Epithelial cell of prostate (primary cell): Measurements from ENCODE around the gene NME4.

Source experiments
- DNase-seq: peaks from one replicate; pipeline ENCODE4 v3.0.0-alpha.2; 2011; ENCODE audit warnings: low read depth, low spot score
- H3K27ac ChIP-seq: fragments of 450-650 bp; 2 replicates; pipeline ENCODE4 v1.5.1; 2017; ENCODE audit warnings: mild to moderate bottlenecking

Gene NME4

DNA sequence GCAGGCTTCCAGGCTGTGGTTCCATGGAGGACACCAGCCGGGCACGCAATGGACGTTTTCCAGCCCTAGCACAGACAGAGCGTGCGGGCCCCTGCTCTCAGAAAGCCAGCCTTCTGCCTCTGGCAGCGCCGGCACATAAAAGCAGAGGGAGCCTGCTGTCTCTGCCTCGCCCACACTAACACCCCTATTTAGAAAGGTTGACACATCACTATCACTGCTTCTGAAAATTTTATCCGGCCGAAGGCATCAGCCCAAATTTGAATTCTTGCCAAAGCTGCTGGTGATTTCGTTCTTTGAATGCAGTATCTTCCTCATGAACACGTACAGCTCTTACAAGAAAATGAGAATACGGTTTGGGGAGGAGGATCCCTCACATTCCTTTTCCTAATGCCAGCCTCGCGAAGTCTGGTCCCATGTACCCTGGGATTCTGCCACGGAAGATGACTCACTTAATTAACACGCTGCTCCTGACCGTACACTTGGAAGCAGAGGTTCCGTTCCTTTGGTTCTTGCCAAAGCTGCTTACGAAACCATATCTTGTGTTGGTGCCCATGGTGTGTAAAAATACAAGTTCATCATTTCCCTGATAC lies 27.1 kb downstream of the NME4 start:
- DNase-seq = peak; percentile 74
- peak overlapping the region; percentile 80 for H3K27ac ChIP-seq

DNA sequence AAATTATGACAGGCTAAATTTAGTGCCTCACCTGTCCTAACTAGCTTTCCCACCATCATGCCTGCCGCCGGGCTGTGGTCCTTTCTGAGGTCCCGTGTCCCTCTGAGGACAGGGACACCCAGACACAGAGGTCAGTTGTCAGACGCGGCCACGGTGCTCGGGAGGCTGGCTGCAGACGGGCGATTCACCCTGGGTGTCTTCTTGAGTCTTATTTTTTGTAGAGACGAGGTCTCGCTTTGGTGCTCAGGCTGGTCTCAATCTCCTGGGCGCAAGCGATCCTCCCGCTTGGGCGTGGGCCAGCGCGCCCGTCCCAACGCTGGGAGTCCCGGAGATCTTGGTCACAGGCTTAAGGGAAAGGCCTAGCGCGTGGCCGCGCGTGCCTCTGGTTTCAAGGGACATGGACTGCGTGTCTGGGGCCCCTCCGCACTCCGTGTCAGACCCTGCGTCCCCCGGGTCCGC lies 27.7 kb downstream of the NME4 start:
- no peak for DNase-seq
- peak overlapping the region; percentile 80 for H3K27ac ChIP-seq

DNA sequence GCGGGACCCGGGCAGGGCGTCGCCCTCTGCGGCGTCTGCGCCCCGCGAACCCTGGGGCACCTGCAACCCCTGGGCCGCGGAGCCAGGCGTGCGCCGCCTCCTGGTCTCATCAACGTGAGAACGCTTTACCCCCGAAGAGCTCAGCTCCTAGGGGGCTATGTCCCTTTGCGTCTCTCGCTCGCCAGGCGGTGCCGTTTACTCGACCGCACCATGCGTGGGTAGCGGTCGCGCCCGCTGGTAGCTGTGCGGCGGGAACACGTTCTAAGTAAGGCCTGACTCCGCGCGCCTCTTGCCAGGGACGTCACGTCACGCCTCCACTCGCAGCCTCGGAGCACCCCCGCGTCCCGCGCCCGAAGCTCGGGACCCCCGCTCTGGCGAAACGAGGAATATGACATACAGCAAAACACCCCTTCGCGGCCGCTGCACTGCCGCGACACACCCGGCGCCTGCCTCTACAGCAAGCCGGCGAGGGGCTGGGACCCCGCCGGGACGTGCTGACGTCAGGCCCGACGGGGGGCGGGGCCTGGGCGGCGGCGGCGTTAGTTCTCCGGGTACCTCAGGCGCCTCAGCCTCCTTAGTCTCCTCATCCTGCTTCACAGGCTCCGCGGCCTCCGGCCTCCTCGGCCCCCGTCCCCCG lies 28.2 kb downstream of the NME4 start, which contains the start of gene RAB11FIP3:
TSS of gene RAB11FIP3 (plus strand) at position 568 of the 637 bp plus-strand sequence. CDS start 358 bp downstream, outside the sequence.
- peak within 1 kb of the TSS; percentile 80 for H3K27ac ChIP-seq
- DNase-seq = no peak

DNA sequence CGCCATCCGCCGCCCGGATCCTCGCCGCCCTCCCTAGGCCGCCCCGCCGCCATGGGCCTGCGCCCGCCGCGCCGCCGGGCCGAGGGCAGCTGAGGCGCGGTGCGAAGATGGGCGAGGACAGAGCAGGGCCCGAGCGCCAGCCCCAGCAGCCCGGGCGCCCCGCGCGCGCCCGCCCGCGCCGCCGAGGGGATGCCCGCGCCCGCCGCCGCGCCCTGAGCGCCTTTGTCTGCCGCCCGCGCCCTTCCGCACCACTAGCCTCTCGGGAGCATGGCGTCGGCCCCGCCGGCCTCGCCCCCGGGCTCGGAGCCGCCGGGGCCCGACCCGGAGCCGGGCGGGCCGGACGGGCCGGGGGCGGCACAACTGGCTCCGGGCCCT lies 28.7 kb downstream of the NME4 start:
- H3K27ac ChIP-seq = peak overlapping the region; percentile 80
- DNase-seq = no peak

DNA sequence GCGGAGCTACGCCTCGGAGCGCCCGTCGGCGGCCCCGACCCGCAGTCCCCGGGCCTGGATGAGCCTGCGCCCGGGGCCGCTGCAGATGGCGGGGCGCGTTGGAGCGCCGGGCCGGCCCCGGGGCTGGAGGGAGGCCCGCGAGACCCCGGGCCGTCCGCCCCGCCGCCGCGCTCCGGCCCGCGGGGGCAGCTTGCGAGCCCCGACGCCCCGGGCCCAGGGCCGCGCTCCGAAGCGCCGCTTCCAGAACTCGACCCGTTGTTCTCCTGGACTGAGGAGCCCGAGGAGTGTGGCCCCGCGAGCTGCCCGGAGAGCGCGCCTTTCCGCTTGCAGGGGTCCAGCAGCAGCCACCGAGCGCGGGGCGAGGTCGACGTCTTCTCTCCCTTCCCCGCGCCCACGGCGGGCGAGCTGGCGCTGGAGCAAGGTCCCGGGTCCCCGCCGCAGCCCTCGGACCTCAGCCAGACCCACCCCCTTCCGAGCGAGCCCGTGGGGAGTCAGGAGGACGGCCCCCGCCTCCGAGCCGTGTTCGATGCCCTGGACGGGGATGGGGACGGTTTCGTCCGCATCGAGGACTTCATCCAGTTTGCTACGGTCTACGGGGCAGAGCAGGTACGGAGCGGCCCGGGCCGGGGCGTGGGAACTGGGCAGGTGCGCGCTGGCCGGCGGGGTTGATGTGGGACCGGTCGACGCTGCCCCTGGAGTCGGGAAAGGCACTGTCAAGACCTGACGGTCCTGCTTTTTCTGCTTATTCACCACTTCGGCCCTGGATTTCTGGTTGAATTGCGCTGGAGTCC lies 29.3 kb downstream of the NME4 start:
- no peak for DNase-seq
- H3K27ac ChIP-seq = peak overlapping the region; percentile 80

DNA sequence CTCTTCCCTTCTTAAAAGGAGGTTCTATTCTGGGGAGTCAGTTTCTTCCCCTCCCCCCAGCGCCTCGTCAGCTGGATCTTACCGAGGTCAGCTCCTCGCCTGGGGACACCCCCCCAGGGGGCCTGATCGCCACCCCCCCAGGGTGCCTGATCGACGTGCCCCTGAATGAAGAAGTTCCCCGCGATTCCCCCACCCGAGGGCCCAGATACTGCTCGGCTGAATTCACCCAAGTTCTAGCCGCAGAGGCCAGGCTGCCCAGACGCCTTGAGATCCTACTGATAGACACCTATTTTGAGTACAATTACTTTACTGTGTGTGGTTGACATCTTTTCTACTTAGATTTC lies 29.9 kb downstream of the NME4 start:
- no peak overlapping the region for H3K27ac ChIP-seq
- no peak for DNase-seq

DNA sequence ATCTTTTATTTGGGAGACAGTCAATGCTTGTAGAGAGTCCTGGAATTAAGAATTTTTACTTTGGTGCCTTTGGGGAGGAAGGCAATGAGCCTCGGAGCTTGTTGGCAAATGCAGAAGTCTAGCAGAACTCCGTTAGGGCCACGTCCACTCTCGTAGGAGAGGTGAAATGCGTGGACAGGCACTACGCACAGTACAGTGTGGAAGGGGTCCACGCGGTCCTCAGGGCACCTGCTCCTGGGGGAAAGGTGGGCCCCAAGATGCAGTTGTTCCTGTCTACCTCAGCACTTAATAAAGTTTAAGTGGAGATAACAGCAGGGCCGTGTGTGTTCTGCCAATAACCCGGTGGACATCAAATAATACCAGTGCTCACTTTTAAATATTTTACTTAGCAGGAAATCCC lies 30.3 kb downstream of the NME4 start:
- DNase-seq = no peak
- H3K27ac ChIP-seq = no peak overlapping the region

DNA sequence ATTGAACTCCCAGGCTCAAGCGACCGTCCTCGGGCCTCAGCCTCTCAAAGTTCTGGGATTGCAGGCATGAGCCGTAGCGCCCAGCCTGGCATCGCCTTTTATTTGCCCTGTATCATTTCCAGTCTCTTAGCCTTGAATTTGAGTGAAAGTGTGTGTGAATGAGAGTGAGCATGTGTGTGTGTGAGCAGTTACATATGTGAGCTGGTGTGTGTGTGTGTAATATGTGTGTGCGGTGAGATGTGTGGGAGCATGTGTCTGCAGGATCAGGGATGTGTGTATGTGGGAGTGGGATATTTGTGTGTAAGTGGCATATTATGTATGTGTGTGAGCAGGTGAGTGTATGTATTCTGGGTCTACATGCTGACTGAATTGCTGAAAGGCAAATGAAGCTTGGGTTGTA lies 33.9 kb downstream of the NME4 start:
- DNase-seq = no peak
- H3K27ac ChIP-seq = no peak overlapping the region

DNA sequence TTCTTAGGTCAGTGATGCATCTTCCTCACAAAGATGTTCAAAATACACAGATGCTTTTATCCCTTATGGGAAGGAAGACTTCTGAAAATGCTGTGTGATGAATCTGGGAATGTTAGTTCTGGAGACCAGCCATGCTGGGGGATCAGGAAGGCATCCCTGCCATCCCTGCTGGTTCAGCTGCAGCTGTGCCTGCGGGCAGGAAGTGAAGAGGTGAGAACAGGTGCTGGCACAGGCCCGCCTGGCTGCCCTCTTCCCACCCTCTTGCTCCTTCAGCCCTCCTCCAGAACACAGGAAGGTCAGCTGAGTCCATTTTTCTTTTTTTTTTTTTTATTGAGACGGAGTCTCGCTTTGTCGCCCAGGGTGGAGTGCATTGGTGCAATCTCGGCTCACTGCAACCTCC lies 43.6 kb downstream of the NME4 start:
- no peak overlapping the region for H3K27ac ChIP-seq
- DNase-seq = no peak

DNA sequence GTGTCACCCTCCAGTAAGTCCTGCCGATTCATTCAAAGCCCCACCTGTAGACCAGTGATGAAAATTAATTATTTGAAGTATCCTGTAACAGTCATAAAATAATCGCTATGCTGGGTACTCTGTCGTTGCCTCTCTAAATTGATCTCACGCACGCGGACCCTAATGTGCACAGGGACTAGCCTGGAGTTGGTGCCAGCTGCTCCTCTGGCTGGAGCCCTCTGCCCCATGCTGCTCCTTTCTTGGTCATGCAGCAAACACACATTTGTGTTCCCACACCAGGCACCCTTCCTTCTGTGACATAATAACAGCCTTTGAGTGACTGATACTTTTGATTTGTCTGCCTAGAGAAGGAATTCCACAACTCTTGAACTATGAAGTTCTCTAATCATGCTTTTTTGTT lies 44.4 kb downstream of the NME4 start:
- DNase-seq = no peak
- no peak overlapping the region for H3K27ac ChIP-seq

DNA sequence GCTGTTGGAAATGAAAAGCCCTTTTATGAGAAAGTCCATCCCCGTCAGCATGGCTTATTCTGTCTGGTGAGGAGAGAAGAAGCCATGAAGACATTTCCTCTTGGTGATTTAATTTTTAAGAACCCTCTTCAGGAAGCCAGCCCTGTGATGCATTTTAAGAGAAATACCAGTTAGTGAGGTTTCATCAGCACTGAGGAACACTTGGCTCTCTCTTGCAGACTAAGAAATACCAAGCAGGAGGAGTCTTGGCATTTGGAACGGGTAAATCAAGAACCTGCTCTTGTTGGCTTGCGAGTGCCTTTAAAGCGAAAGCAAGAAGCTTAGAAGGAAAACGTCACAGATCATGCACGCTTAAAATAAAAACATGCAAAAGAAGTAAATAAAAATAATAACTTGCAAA lies 46.0 kb downstream of the NME4 start:
- DNase-seq = no peak
- H3K27ac ChIP-seq = no peak overlapping the region

DNA sequence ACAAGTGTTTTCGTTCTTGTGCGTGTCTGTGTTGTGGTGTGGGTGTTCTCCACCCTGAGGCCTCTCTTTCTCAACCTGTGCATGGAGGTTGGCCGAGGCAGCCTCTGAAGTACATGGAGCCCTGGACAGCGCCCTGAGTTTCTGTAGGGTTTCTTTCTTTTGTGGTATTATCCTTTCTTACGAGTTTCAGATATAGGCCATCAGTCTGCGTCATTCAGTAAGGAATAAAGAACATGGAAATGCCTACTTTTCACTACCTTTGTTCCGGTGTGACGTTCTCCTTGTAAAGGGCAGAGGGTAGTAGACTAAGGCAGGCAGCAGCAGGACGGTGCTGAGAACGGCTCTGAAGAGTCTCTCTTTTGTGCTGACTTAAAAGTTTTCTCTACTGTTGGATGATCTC lies 47.0 kb downstream of the NME4 start:
- no peak overlapping the region for H3K27ac ChIP-seq
- DNase-seq = no peak

DNA sequence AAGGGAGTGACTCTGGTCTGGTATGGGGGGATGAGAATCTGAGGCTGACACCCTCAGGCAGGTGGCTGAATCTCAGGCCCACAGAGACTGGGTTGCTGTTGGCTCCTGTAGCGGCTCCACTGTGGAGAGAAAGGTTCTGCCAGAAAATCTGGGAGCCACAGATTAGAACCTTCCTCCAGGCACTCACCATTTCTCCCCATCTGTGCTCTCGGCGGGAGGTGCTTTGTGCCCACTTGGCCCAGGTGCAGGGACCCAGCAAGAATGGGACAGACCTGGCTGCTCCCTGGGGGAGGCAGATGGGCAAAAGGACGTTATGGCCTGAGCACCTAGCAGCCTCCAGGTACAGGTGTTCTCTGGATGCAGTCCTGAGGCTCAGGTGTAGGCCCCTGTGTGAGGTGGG lies 48.6 kb downstream of the NME4 start:
- DNase-seq = no peak
- H3K27ac ChIP-seq = no peak overlapping the region
